PC-9 (cell line): ENCODE results near the gene TMEM134. TPM values are rescaled to one million over a fixed set of nuclear protein-coding genes. Genes with fewer than 3 reads are reported as not detected.

ENCODE experiments used
- BruUV-seq: library from RNA; stranded (reverse); fragments of 400-500 nt; replicated peaks from 2 replicates; lab custom pipeline; 2021; lab: Mats Ljungman, UMichigan
- CTCF ChIA-PET: fragments of 300-600 bp; sonication (Branson Sonifier 250); formaldehyde crosslinking; loops from one replicate; lab custom pipeline; 2022; ENCODE audit warnings: antibody characterized with exemption; lab: Charles Lee
- POLR2A ChIA-PET: fragments of 300-600 bp; sonication (Branson Sonifier 250); formaldehyde crosslinking; loops from one replicate; lab custom pipeline; 2022; ENCODE audit warnings: antibody characterized with exemption; ENCODE audit not compliant: unreplicated experiment; lab: Charles Lee
- DNase-seq, 2 experiments: peaks; one replicate each; pipeline versions ENCODE4 v3.0.0 to v3.0.0-alpha.2; 2015 to 2022; ENCODE audit warnings: mixed read lengths in 1 of 2
- H2AFZ ChIP-seq: fragments of 200-600 bp; sonication (generic); 2 replicates; pipeline ENCODE4 v1.8.1; 2017; ENCODE audit warnings: antibody characterized with exemption
- H3F3A ChIP-seq: fragments of 200-600 bp; sonication (generic); 2 replicates; pipeline ENCODE4 v1.8.1; 2017; ENCODE audit warnings: antibody characterized with exemption, mild to moderate bottlenecking, low read depth; ENCODE audit not compliant: insufficient read depth
- H3K27ac ChIP-seq: fragments of 200-600 bp; sonication (generic); 2 replicates; pipeline ENCODE4 v1.6.1; 2016; ENCODE audit warnings: mixed run types
- H3K27me3 ChIP-seq: fragments of 200-600 bp; sonication (generic); 2 replicates; pipeline ENCODE4 v1.6.1; 2016; ENCODE audit warnings: low read depth, mixed run types; ENCODE audit not compliant: insufficient read depth
- H3K36me3 ChIP-seq: fragments of 200-600 bp; sonication (generic); 2 replicates; pipeline ENCODE4 v1.6.1; 2016; ENCODE audit warnings: low read depth, mixed run types
- H3K4me1 ChIP-seq: fragments of 200-600 bp; sonication (generic); replicated peaks from 2 replicates; pipeline ENCODE4 v1.6.1; 2016; ENCODE audit warnings: mixed run types; ENCODE audit not compliant: insufficient read depth
- H3K4me2 ChIP-seq: fragments of 200-600 bp; sonication (generic); 2 replicates; pipeline ENCODE4 v1.6.1; 2017; ENCODE audit warnings: mixed run types
- H3K4me3 ChIP-seq: fragments of 200-600 bp; sonication (generic); 2 replicates; pipeline ENCODE4 v1.6.1; 2016; ENCODE audit warnings: mixed run types
- H3K79me2 ChIP-seq: fragments of 200-600 bp; sonication (generic); 2 replicates; pipeline ENCODE4 v1.6.1; 2017; ENCODE audit warnings: low read depth, mixed run types
- H3K9me2 ChIP-seq: fragments of 200-600 bp; sonication (generic); 2 replicates; pipeline ENCODE4 v1.8.1; 2017; ENCODE audit warnings: mild to moderate bottlenecking; ENCODE audit not compliant: insufficient read depth
- H3K9me3 ChIP-seq: fragments of 200-600 bp; sonication (generic); 2 replicates; pipeline ENCODE4 v1.8.1; 2016; ENCODE audit warnings: low read depth; ENCODE audit not compliant: insufficient read depth
- H4K20me1 ChIP-seq: fragments of 200-600 bp; sonication (generic); 2 replicates; pipeline ENCODE4 v1.8.1; 2017; ENCODE audit not compliant: insufficient read depth
- EZH2 ChIP-seq: fragments of 200-600 bp; sonication (generic); IDR thresholded peaks from 2 replicates; pipeline ENCODE4 v1.8.0; 2017; ENCODE audit warnings: antibody characterized with exemption, low read depth
- intact Hi-C: fragments of 100-400 bp; cut with micrococcal nuclease; formaldehyde crosslinking; loops from one replicate; pipeline ENCODE4 v1.10.0; 2022; ENCODE audit not compliant: unreplicated experiment
- total RNA-seq: library from RNA; stranded (reverse); gene quantifications from 2 replicates; pipeline ENCODE4 v1.2.3, GENCODE V29; 2021
- TF ChIP-seq, protein P1 (sequence below): fragments of 200-600 bp; sonication (generic); conservative IDR thresholded peaks from 2 replicates; pipeline ENCODE4 v1.6.1; 2017; ENCODE audit warnings: mixed run types, antibody characterized with exemption, mild to moderate bottlenecking, moderate library complexity

TMEM134 gene
- total RNA-seq, 1 experiment from 2014 or later, result 85.7 TPM

DNA sequence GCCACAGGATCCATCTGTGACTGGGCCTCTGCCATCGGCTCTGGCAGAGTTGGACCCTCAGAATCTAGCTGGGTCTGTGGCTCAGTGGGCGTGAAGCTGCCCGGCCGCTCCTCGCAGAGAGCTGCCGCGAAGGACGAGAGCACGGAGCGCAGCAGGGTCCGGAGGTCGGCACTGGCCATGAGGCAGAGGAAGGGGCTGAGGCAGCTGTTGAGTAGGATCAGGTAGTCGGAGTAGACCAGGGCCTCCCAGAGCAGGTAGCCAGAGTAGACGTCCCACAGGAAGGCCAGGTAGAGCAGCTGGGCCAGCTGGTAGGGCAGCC is 17.4 kb downstream of the TMEM134 start:
- Histone ChIP-seq H2AFZ (no peak overlapping the region), H3K9me2 (no peaks in the 10 kb centered on the region), H3K4me3 (no peak overlapping the region), H3K4me2 (no peak overlapping the region), H4K20me1 (no peaks in the 10 kb centered on the region), H3K27me3 (no peaks in the 10 kb centered on the region), H3K36me3 (no peaks in the 10 kb centered on the region), H3K9me3 (no peaks in the 10 kb centered on the region), H3K79me2 (no peaks in the 10 kb centered on the region), H3K4me1 (no peaks in the 10 kb centered on the region), H3F3A (peaks cover 13% of the 10 kb centered on the region; the same call in 1 of the 2 replicates), H3K27ac (no peak overlapping the region)
- TF ChIP-seq EZH2, result no peak
- TF ChIP-seq, protein P1, sequence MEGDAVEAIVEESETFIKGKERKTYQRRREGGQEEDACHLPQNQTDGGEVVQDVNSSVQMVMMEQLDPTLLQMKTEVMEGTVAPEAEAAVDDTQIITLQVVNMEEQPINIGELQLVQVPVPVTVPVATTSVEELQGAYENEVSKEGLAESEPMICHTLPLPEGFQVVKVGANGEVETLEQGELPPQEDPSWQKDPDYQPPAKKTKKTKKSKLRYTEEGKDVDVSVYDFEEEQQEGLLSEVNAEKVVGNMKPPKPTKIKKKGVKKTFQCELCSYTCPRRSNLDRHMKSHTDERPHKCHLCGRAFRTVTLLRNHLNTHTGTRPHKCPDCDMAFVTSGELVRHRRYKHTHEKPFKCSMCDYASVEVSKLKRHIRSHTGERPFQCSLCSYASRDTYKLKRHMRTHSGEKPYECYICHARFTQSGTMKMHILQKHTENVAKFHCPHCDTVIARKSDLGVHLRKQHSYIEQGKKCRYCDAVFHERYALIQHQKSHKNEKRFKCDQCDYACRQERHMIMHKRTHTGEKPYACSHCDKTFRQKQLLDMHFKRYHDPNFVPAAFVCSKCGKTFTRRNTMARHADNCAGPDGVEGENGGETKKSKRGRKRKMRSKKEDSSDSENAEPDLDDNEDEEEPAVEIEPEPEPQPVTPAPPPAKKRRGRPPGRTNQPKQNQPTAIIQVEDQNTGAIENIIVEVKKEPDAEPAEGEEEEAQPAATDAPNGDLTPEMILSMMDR, result no peak
- intact Hi-C loops, result no loop called here
- CTCF ChIA-PET, result no interaction called here
- BruUV-seq, result no TSS peak
- DNase-seq, result no peak
- POLR2A ChIA-PET, result interaction anchor here (0.6 kb wide), 1 partner anchor 746 kb away, joined by 3 read pairs; no protein-coding TSS in a partner anchor

DNA sequence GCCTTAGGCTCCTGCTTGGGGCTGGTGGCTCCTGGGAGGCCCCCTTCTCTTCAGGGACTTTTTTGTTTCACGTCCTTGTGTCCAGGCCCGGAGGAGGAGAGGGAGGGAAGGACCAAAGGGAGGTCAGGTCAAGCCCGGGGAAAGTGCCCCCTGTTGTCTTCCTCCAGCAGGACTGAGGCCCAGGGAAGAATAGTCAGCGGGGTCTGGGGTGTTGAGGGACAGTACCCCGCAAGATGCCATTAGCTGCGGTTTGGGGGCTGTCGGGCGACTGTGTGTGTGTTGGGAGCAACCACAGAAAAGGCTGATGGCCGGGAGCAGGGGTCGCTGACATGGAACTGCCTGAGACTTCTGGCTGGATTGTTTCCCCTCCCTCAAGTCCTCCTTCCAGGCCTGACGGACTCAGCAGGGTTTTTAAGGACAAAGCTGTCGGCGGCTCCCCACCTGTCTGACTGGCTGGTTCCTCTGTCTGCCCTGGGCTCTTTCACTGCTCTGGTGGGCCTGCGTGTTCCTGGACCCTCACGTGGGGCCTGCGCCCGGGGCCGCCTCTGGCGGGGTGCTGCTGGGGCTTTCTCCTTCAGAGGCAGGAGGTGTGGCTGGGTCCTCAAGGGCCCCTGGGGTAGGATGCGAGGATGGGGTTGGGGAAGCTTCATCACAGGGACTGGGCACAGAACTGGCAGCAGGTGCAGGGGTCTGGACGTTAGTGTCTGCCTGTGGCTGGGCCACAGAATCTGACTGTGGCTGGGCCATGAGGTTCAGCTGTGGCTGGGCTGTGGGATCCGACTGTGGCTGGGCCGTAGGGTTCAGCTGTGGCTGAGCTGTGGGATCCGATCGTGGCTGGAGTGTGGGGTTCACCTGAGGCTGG is 18.0 kb downstream of the TMEM134 start:
- BruUV-seq, result no TSS peak
- no peaks in the 10 kb centered on the region for H3K36me3 ChIP-seq
- no peaks in the 10 kb centered on the region for H3K27me3 ChIP-seq
- H2AFZ ChIP-seq, result no peak overlapping the region
- POLR2A ChIA-PET, result interaction anchor here (0.6 kb wide), 1 partner anchor 745 kb away, joined by 3 read pairs; no protein-coding TSS in a partner anchor
- no peaks in the 10 kb centered on the region for H3K4me1 ChIP-seq
- H3F3A ChIP-seq, result peaks cover 13% of the 10 kb centered on the region; the same call in 1 of the 2 replicates
- no peaks in the 10 kb centered on the region for H3K9me3 ChIP-seq
- no peaks in the 10 kb centered on the region for H3K9me2 ChIP-seq
- no peak overlapping the region for H3K27ac ChIP-seq
- CTCF ChIA-PET, result interaction anchor here (0.5 kb wide), 1 partner anchor 78 kb away, joined by 4 read pairs; the partner anchor contains the start of gene CLCF1
- H3K4me2 ChIP-seq, result no peak overlapping the region
- no peaks in the 10 kb centered on the region for H3K79me2 ChIP-seq
- intact Hi-C loops, result no loop called here
- H4K20me1 ChIP-seq, result no peaks in the 10 kb centered on the region
- TF ChIP-seq EZH2, result no peak
- TF ChIP-seq, protein P1, result no peak
- no peak for DNase-seq
- no peak overlapping the region for H3K4me3 ChIP-seq

GRCh38 chr11:67449116-67449844 is 19.8 kb downstream of the TMEM134 start:
- H3K4me1 ChIP-seq, result peaks cover 4% of the 10 kb centered on the region; the same call in 1 of the 2 replicates
- CTCF ChIA-PET, result interaction anchor here (0.6 kb wide), 1 partner anchor 36 kb away, joined by 4 read pairs; no protein-coding TSS in a partner anchor
- H3K4me3 ChIP-seq, result no peak overlapping the region
- no peak for TF ChIP-seq EZH2
- TF ChIP-seq, protein P1, result no peak
- H3K27me3 ChIP-seq, result no peaks in the 10 kb centered on the region
- no TSS peak for BruUV-seq
- intact Hi-C loops, result no loop called here
- H3K27ac ChIP-seq, result no peak overlapping the region
- DNase-seq, result no peak
- H3K79me2 ChIP-seq, result peaks cover 8% of the 10 kb centered on the region; the same call in 1 of the 2 replicates
- H3K9me2 ChIP-seq, result no peaks in the 10 kb centered on the region
- H3K4me2 ChIP-seq, result no peak overlapping the region
- H3F3A ChIP-seq, result peaks cover 15% of the 10 kb centered on the region; the same call in 1 of the 2 replicates
- POLR2A ChIA-PET, result no interaction called here
- no peaks in the 10 kb centered on the region for H3K9me3 ChIP-seq
- H2AFZ ChIP-seq, result no peak overlapping the region
- no peaks in the 10 kb centered on the region for H4K20me1 ChIP-seq
- H3K36me3 ChIP-seq, result no peaks in the 10 kb centered on the region
